PC-3 (cell line): ENCODE data around the gene NDUFAB1. TPM values are rescaled to one million over a fixed set of nuclear protein-coding genes. Genes with fewer than 3 reads are reported as not detected.

ENCODE experiments used
- ATAC-seq: fragments of 200-7000 bp; cut with Tn5 transposase; 2 replicates; pipeline ENCODE4 v1.9.1; 2020; ENCODE audit warnings: mild to moderate bottlenecking, moderate library complexity
- BruUV-seq: library from RNA; stranded (reverse); fragments of 400-500 nt; replicated peaks from 2 replicates; lab custom pipeline; 2021; lab: Mats Ljungman, UMichigan
- CTCF ChIA-PET: fragments of 300-600 bp; sonication (Branson Sonifier 250); formaldehyde crosslinking; loops from one replicate; lab custom pipeline; 2022; ENCODE audit warnings: antibody characterized with exemption; lab: Charles Lee
- POLR2A ChIA-PET: fragments of 300-600 bp; sonication (Branson Sonifier 250); formaldehyde crosslinking; loops from one replicate; lab custom pipeline; 2022; ENCODE audit warnings: antibody characterized with exemption; ENCODE audit not compliant: unreplicated experiment; lab: Charles Lee
- DNase-seq: peaks from one replicate; pipeline ENCODE4 v3.0.0-alpha.2; 2015
- H2AFZ ChIP-seq: fragments of 300-600 bp; sonication (generic); 2 replicates; pipeline ENCODE4 v1.6.0; 2016; ENCODE audit warnings: antibody characterized with exemption, low read length
- H3F3A ChIP-seq: fragments of 300-600 bp; sonication (generic); one replicate; pipeline ENCODE4 v1.6.0; 2017; ENCODE audit warnings: antibody characterized with exemption, low read length, control low read depth, mild to moderate bottlenecking; ENCODE audit not compliant: unreplicated experiment
- H3K27ac ChIP-seq: fragments of 300-600 bp; sonication (generic); 2 replicates; pipeline ENCODE4 v1.5.1; 2016; ENCODE audit warnings: mild to moderate bottlenecking, low read length
- H3K27me3 ChIP-seq: fragments of 300-600 bp; sonication (generic); 2 replicates; pipeline ENCODE4 v1.6.1; 2016; ENCODE audit warnings: low read length, mixed read lengths
- H3K36me3 ChIP-seq: fragments of 300-600 bp; sonication (generic); 2 replicates; pipeline ENCODE4 v1.6.1; 2016; ENCODE audit warnings: low read depth, mixed run types, low read length, mixed read lengths
- H3K4me1 ChIP-seq: fragments of 300-600 bp; sonication (generic); 2 replicates; pipeline ENCODE4 v1.5.1; 2016; ENCODE audit warnings: low read length; ENCODE audit not compliant: insufficient read depth
- H3K4me2 ChIP-seq: fragments of 300-600 bp; sonication (generic); 2 replicates; pipeline ENCODE4 v1.6.0; 2016; ENCODE audit warnings: low read length
- H3K4me3 ChIP-seq: fragments of 300-600 bp; sonication (generic); 2 replicates; pipeline ENCODE4 v1.5.1; 2016; ENCODE audit warnings: mild to moderate bottlenecking, low read length, mixed read lengths
- H3K79me2 ChIP-seq: fragments of 300-600 bp; sonication (generic); 2 replicates; pipeline ENCODE4 v1.6.1; 2017; ENCODE audit warnings: low read length, mixed read lengths
- H3K9ac ChIP-seq: fragments of 300-600 bp; sonication (generic); 2 replicates; pipeline ENCODE4 v1.6.0; 2016; ENCODE audit warnings: mild to moderate bottlenecking, low read length
- H3K9me2 ChIP-seq: fragments of 300-600 bp; sonication (generic); replicated peaks from 2 replicates; pipeline ENCODE4 v1.6.1; 2016; ENCODE audit warnings: mixed run types, low read length, mixed read lengths
- H3K9me3 ChIP-seq: fragments of 300-600 bp; sonication (generic); 2 replicates; pipeline ENCODE4 v1.6.1; 2016; ENCODE audit warnings: low read length, mixed read lengths
- H4K20me1 ChIP-seq: fragments of 300-600 bp; sonication (generic); 2 replicates; pipeline ENCODE4 v1.6.1; 2016; ENCODE audit warnings: low read length, mixed read lengths
- EZH2 ChIP-seq: fragments of 300-600 bp; sonication (generic); IDR thresholded peaks from one replicate; pipeline ENCODE4 v1.6.1; 2017; ENCODE audit warnings: antibody characterized with exemption, mild to moderate bottlenecking, low read length; ENCODE audit not compliant: unreplicated experiment
- EZH2phosphoT487 ChIP-seq: fragments of 300-600 bp; sonication (generic); IDR thresholded peaks from 2 replicates; pipeline ENCODE4 v1.6.1; 2018; ENCODE audit warnings: mild to moderate bottlenecking, antibody characterized with exemption, low read length, borderline replicate concordance
- intact Hi-C: fragments of 100-400 bp; cut with micrococcal nuclease; formaldehyde crosslinking; loops from 2 replicates; pipeline ENCODE4 v1.9.0; 2023
- total RNA-seq: library from RNA; depleted of rRNA; stranded (reverse); fragments of >200 nt; gene quantifications from 2 replicates; pipeline ENCODE4 v1.2.3, GENCODE V29; 2014
- TF ChIP-seq, protein P1 (sequence below): fragments of 300-600 bp; sonication (generic); conservative IDR thresholded peaks from 2 replicates; pipeline ENCODE4 v1.5.1; 2017; ENCODE audit warnings: antibody characterized with exemption, low read depth, mild to moderate bottlenecking, low read length

Gene NDUFAB1
- total RNA-seq, 1 experiment from 2014 or later: 228 TPM

DNA sequence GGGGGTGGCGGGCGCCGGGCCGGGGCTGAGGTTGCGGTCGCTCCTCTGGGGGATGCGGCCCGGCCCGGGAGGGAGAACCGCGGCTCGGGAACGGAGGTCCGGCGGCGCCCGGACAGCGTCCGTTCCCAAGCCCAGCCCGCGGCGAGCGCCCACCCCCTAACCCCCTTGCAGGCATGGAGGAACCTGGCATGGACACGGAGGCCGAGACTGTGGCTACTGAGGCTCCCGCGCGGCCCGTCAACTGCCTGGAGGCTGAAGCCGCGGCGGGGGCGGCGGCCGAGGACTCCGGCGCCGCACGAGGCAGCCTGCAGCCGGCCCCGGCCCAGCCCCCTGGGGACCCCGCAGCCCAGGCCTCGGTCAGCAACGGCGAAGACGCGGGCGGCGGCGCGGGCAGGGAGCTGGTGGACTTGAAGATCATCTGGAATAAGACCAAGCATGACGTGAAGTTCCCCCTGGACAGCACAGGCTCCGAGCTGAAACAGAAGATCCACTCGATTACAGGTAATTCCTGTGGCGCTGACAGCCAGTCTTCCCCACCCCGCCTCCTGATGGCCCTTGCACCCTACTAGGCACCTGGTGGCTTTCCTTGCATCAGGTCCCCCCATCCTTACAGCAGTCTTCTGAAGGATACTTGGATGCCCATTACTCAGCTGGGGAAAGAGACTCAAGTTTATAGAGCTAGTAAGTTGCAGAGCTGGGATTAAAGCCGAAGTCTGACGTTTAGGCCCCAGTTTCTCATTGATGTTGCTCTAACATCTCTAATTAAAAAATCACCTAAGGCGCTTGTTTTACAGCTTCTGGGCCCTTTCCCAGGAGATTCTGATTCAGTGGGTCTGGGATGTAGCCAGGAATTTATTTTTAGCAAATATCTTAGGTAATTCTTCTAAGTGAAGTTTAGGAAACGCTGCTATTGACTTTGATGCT is 38.1 kb downstream of the NDUFAB1 start:
- Histone ChIP-seq H3K4me1 (peaks cover 5% of the 10 kb centered on the region; the same call in 1 of the 2 replicates), H3K9me2 (no peaks in the 10 kb centered on the region), H3K9me3 (no peaks in the 10 kb centered on the region), H3K9ac (peak overlapping the region; percentile 99), H3K27ac (peak overlapping the region; percentile 95), H4K20me1 (no peaks in the 10 kb centered on the region; the same call in 1 of the 2 replicates), H3K4me2 (peak overlapping the region; percentile 95), H3F3A (no peaks in the 10 kb centered on the region), H3K79me2 (peaks cover 43% of the 10 kb centered on the region), H2AFZ (peak overlapping the region; percentile 83), H3K27me3 (no peaks in the 10 kb centered on the region), H3K36me3 (peaks cover 24% of the 10 kb centered on the region), H3K4me3 (peak overlapping the region; percentile 96)
- BruUV-seq: no TSS peak
- intact Hi-C loops: loop anchor here (1.0 to 2.0 kb wide), 3 partner anchors 17 to 171 kb away; partner anchors contain the start of gene GGA2
- peak; percentile 14 for ATAC-seq
- ChIA-PET POLR2A (interaction anchor here (0.5 to 1.0 kb wide), 3 partner anchors 18 to 100 kb away, joined by 3 to 6 read pairs (median 4); no protein-coding TSS in a partner anchor), CTCF (interaction anchor here (0.6 to 0.8 kb wide), 2 partner anchors 18 to 78 kb away, joined by 4 read pairs; no protein-coding TSS in a partner anchor)
- peak; percentile 34 for DNase-seq
- TF ChIP-seq EZH2 (no peak), EZH2phosphoT487 (no peak)
- TF ChIP-seq, protein P1, sequence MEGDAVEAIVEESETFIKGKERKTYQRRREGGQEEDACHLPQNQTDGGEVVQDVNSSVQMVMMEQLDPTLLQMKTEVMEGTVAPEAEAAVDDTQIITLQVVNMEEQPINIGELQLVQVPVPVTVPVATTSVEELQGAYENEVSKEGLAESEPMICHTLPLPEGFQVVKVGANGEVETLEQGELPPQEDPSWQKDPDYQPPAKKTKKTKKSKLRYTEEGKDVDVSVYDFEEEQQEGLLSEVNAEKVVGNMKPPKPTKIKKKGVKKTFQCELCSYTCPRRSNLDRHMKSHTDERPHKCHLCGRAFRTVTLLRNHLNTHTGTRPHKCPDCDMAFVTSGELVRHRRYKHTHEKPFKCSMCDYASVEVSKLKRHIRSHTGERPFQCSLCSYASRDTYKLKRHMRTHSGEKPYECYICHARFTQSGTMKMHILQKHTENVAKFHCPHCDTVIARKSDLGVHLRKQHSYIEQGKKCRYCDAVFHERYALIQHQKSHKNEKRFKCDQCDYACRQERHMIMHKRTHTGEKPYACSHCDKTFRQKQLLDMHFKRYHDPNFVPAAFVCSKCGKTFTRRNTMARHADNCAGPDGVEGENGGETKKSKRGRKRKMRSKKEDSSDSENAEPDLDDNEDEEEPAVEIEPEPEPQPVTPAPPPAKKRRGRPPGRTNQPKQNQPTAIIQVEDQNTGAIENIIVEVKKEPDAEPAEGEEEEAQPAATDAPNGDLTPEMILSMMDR: no peak

GRCh38 chr16:23556881-23557778 is 39.0 kb downstream of the NDUFAB1 start, which contains the start of the genes EARS2 and UBFD1:
Gene EARS2 (minus strand): TSS chr16:23557350. CDS start chr16:23557343, 7 bp downstream.
Gene UBFD1 (plus strand): TSS chr16:23557727. CDS start chr16:23557743, 16 bp downstream.
- peaks cover 43% of the 10 kb centered on the region for H3K79me2 ChIP-seq
- peak within 1 kb of the TSS; percentile 95 for H3K27ac ChIP-seq
- TSS peak; percentile 70 for BruUV-seq
- TF ChIP-seq EZH2phosphoT487 (no peak), EZH2 (no peak)
- TF ChIP-seq, protein P1: peak; percentile 74
- H3K36me3 ChIP-seq: peaks cover 18% of the 10 kb centered on the region
- peak within 1 kb of the TSS; percentile 96 for H3K4me3 ChIP-seq
- no peaks in the 10 kb centered on the region for H3F3A ChIP-seq
- H3K4me1 ChIP-seq: peaks cover 5% of the 10 kb centered on the region; the same call in 1 of the 2 replicates
- H4K20me1 ChIP-seq: no peaks in the 10 kb centered on the region; the same call in 1 of the 2 replicates
- no peaks in the 10 kb centered on the region for H3K27me3 ChIP-seq
- DNase-seq (peak; percentile 96), ATAC-seq (peak; percentile 91)
- peak within 1 kb of the TSS; percentile 99 for H3K9ac ChIP-seq
- peak within 1 kb of the TSS; percentile 83 for H2AFZ ChIP-seq
- ChIA-PET CTCF (interaction anchor here (0.8 kb wide), 1 partner anchor 17 kb away, joined by 4 read pairs; no protein-coding TSS in a partner anchor), POLR2A (interaction anchor here (0.7 to 1.0 kb wide), 2 partner anchors 17 to 43 kb away, joined by 3 to 6 read pairs; no protein-coding TSS in a partner anchor)
- no peaks in the 10 kb centered on the region for H3K9me3 ChIP-seq
- peak within 1 kb of the TSS; percentile 95 for H3K4me2 ChIP-seq
- intact Hi-C loops: loop anchor here (1.0 to 2.0 kb wide), 3 partner anchors 16 to 172 kb away; partner anchors contain the start of gene GGA2
- H3K9me2 ChIP-seq: no peaks in the 10 kb centered on the region
